Spleen (tissue), 7 donors: ENCODE results near the gene BANF2.

Experiments used
- CTCF ChIP-seq, 11 experiments: fragments of 200-600 bp in 7 of 11; fragments of 450-650 bp in 4 of 11; sonication (generic) in 4 of 11; IDR thresholded peaks in 8 of 11; conservative IDR thresholded peaks in 3 of 11; 1 replicate in 7 of 11; 2 replicates in 4 of 11; pipeline versions ENCODE4 v1.4.0 to v1.8.0; 2016 to 2021; ENCODE audit warnings: antibody characterized with exemption in 11 of 11, inconsistent platforms in 4 of 11, mild to moderate bottlenecking in 1 of 11
- POLR2A ChIP-seq, 3 donors: fragments of 450-650 bp; IDR thresholded peaks; one replicate each; pipeline ENCODE4 v1.5.1; 2017; ENCODE audit warnings: antibody characterized with exemption in 3 of 3, mild to moderate bottlenecking in 1 of 3
- POLR2AphosphoS5 ChIP-seq, 3 donors: sonication (generic); formaldehyde crosslinking; IDR thresholded peaks; one replicate each; pipeline ENCODE4 v1.5.1; 2017; ENCODE audit warnings: antibody characterized with exemption in 3 of 3
- donor health status: DM: no; HTN: no; CAD: no; lungs with moderate emphysema.
- donor health status: DM: no; HTN: no; CAD: no.
- donor health status: DM: no; HTN: no; CAD: no.

GRCh38 chr20:17668432-17668831 is 31.3 kb upstream of the BANF2 start:
- TF ChIP-seq CTCF (IDR thresholded peaks at IDR 0.05 in 8 of 11, conservative IDR thresholded peaks at IDR 0.05 in 3 of 11), result no peak
- TF ChIP-seq POLR2AphosphoS5 (IDR thresholded peaks at IDR 0.05), result no peak
- no peak for TF ChIP-seq POLR2A (IDR thresholded peaks at IDR 0.05)
